HL-60 (cell line): ENCODE results near the gene CNOT10.

Source experiments
- DNase-seq, 2 experiments: peaks; one replicate each; pipeline ENCODE4 v3.0.0-alpha.2; 2010 to 2020; ENCODE audit warnings: low read depth in 1 of 2, low spot score in 1 of 2
- H3K27ac ChIP-seq: fragments of 250-450 bp; sonication (Bioruptor Pico); replicated peaks from 2 replicates; pipeline ENCODE4 v1.5.1; 2020; ENCODE audit warnings: mild to moderate bottlenecking, moderate library complexity
- H3K27me3 ChIP-seq: fragments of 250-450 bp; sonication (Bioruptor Pico); 2 replicates; pipeline ENCODE4 v1.5.1; 2021; ENCODE audit warnings: mild to moderate bottlenecking, moderate library complexity; ENCODE audit not compliant: insufficient read depth, poor library complexity, severe bottlenecking
- H3K4me3 ChIP-seq: replicated peaks from 2 replicates; pipeline ENCODE4 v1.5.1; 2011; ENCODE audit warnings: mild to moderate bottlenecking, control low read depth, low read length; ENCODE audit not compliant: insufficient read depth
- GABPA ChIP-seq: IDR thresholded peaks from 2 replicates; pipeline ENCODE4 v1.6.1; 2012; ENCODE audit warnings: low read depth
- POLR2AphosphoS5 ChIP-seq: IDR thresholded peaks from 2 replicates; pipeline ENCODE4 v1.6.1; 2012; ENCODE audit warnings: low read depth
- SPI1 ChIP-seq: IDR thresholded peaks from 2 replicates; pipeline ENCODE4 v1.6.1; 2012; ENCODE audit warnings: low read depth, mild to moderate bottlenecking, borderline replicate concordance
- TF ChIP-seq, protein P1 (sequence below): IDR thresholded peaks from 2 replicates; pipeline ENCODE4 v1.6.1; 2012; ENCODE audit warnings: low read depth; ENCODE audit not compliant: insufficient replicate concordance
- TF ChIP-seq, protein P2 (sequence below): IDR thresholded peaks from one replicate; pipeline ENCODE4 v1.5.1; 2011; ENCODE audit warnings: low read length, control low read depth, inconsistent platforms; ENCODE audit not compliant: insufficient read depth

The CNOT10 gene

DNA sequence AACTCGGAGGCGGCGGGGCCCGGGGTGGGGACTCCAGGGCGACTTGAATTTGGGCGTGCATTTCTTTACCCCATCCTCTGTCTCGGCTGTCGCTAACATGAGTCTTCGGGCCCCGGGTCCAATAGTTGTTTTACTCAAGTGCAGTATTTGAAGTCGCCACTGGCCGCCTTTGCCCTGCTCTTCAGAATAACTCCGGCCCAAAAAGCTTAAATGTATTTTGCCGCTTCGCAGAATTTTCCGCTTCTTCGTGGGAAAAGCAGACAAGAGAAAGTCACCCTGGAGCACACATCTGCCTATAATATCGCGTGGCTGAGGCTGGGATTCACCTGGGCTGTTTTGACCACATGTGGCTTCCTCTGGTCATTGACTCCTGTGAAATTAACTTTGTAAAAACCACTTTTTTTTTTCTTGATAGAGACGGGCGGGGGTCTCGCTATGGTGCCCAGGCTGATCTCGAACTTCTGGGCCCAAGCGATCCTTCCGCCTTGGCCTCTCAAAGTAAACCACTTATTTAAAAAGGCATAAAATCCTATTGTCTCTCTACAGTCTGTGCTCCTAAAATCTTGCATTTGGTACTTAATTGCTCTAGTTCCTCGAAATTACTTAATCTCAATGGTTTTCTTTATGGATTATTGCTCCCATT lies 676 bp downstream of the CNOT10 start:
- H3K27ac ChIP-seq: peak overlapping the region; percentile 79
- H3K27me3 ChIP-seq: no peaks in the 10 kb centered on the region
- H3K4me3 ChIP-seq: peak overlapping the region; percentile 98
- peak in 1 of 2 experiments; percentile 3 for DNase-seq
- TF ChIP-seq POLR2AphosphoS5 (no peak), GABPA (no peak), SPI1 (no peak)
- TF ChIP-seq, protein P1, sequence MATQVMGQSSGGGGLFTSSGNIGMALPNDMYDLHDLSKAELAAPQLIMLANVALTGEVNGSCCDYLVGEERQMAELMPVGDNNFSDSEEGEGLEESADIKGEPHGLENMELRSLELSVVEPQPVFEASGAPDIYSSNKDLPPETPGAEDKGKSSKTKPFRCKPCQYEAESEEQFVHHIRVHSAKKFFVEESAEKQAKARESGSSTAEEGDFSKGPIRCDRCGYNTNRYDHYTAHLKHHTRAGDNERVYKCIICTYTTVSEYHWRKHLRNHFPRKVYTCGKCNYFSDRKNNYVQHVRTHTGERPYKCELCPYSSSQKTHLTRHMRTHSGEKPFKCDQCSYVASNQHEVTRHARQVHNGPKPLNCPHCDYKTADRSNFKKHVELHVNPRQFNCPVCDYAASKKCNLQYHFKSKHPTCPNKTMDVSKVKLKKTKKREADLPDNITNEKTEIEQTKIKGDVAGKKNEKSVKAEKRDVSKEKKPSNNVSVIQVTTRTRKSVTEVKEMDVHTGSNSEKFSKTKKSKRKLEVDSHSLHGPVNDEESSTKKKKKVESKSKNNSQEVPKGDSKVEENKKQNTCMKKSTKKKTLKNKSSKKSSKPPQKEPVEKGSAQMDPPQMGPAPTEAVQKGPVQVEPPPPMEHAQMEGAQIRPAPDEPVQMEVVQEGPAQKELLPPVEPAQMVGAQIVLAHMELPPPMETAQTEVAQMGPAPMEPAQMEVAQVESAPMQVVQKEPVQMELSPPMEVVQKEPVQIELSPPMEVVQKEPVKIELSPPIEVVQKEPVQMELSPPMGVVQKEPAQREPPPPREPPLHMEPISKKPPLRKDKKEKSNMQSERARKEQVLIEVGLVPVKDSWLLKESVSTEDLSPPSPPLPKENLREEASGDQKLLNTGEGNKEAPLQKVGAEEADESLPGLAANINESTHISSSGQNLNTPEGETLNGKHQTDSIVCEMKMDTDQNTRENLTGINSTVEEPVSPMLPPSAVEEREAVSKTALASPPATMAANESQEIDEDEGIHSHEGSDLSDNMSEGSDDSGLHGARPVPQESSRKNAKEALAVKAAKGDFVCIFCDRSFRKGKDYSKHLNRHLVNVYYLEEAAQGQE: no peak
- TF ChIP-seq, protein P2, sequence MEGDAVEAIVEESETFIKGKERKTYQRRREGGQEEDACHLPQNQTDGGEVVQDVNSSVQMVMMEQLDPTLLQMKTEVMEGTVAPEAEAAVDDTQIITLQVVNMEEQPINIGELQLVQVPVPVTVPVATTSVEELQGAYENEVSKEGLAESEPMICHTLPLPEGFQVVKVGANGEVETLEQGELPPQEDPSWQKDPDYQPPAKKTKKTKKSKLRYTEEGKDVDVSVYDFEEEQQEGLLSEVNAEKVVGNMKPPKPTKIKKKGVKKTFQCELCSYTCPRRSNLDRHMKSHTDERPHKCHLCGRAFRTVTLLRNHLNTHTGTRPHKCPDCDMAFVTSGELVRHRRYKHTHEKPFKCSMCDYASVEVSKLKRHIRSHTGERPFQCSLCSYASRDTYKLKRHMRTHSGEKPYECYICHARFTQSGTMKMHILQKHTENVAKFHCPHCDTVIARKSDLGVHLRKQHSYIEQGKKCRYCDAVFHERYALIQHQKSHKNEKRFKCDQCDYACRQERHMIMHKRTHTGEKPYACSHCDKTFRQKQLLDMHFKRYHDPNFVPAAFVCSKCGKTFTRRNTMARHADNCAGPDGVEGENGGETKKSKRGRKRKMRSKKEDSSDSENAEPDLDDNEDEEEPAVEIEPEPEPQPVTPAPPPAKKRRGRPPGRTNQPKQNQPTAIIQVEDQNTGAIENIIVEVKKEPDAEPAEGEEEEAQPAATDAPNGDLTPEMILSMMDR: no peak

DNA sequence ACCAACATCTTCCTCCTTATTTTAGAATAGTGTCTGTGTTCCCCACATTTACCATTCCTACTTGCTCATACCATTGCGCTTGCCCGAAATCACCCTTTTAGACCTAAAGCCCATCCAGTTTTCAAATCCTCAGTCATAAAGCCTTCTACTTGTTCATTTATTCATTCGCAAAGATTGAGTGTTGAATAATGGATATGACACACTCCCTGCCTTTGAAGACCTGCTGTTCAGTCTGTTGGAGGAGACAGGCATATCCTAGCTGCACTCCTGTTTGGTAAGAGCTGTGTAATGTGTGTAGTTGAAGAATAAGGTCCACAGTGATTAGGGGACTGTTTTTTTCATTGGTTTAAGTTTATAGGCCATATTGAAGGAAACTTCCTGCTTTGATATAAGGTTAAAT lies 1.7 kb downstream of the CNOT10 start:
- no peaks in the 10 kb centered on the region for H3K27me3 ChIP-seq
- peak overlapping the region; percentile 98 for H3K4me3 ChIP-seq
- no peak for DNase-seq
- no peak for TF ChIP-seq POLR2AphosphoS5
- TF ChIP-seq, protein P2: no peak
- TF ChIP-seq, protein P1: no peak
- TF ChIP-seq GABPA: no peak
- no peak for TF ChIP-seq SPI1
- H3K27ac ChIP-seq: no peak overlapping the region

DNA sequence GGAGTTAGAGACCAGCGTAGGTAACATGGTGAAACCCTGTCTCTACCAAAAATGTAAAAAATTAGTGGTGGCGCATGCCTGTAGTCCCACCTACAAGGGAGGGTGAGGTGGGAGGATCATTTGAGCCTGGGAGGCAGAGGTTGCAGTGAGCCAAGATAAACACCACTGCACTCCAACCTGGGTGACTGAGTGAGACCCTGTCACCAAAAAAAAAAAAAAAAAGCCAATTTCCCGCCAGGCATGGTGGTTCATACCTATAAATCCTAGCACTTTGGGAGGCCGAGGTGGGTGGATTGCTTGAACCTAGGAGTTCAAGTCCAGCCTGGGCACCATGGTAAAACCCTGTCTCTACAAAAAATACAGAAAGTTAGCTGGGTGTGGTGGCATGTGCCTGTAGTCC lies 6.9 kb downstream of the CNOT10 start:
- no peak for DNase-seq
- no peak overlapping the region for H3K4me3 ChIP-seq
- H3K27me3 ChIP-seq: no peaks in the 10 kb centered on the region
- H3K27ac ChIP-seq: no peak overlapping the region
- TF ChIP-seq, protein P1: no peak
- TF ChIP-seq, protein P2: no peak
- TF ChIP-seq POLR2AphosphoS5 (no peak), SPI1 (no peak), GABPA (no peak)
